Caco-2 (cell line): Measurements from ENCODE around the gene GRID2IP. TPM values are rescaled to one million over a fixed set of nuclear protein-coding genes. Genes with fewer than 3 reads are reported as not detected.
"Not testable (repeated sequence)": the region's sequence is repeated elsewhere in the genome, so short reads cannot be mapped to it uniquely, and the experiment has no call there.

Experiments
- BruUV-seq: library from RNA; stranded (reverse); fragments of 400-500 nt; replicated peaks from 2 replicates; lab custom pipeline; 2021; lab: Mats Ljungman, UMichigan
- CTCF ChIA-PET: fragments of 300-600 bp; sonication (Branson Sonifier 250); formaldehyde crosslinking; loops from one replicate; lab custom pipeline; 2022; ENCODE audit warnings: antibody characterized with exemption; lab: Charles Lee
- POLR2A ChIA-PET: fragments of 300-600 bp; sonication (Branson Sonifier 250); formaldehyde crosslinking; loops from one replicate; lab custom pipeline; 2022; ENCODE audit warnings: antibody characterized with exemption; lab: Charles Lee
- DNase-seq, 2 experiments: peaks; one replicate each; pipeline versions ENCODE4 v3.0.0 to v3.0.0-alpha.2; 2020 to 2022
- H3K27me3 ChIP-seq: replicated peaks from 2 replicates; pipeline ENCODE4 v1.6.0; 2011; ENCODE audit warnings: low read length; ENCODE audit not compliant: control insufficient read depth, insufficient read depth
- H3K36me3 ChIP-seq: 2 replicates; pipeline ENCODE4 v1.5.1; 2011; ENCODE audit warnings: low read length; ENCODE audit not compliant: control insufficient read depth, insufficient read depth
- H3K4me1 ChIP-seq: fragments of 250-450 bp; sonication (Bioruptor Pico); 2 replicates; pipeline ENCODE4 v1.5.1; 2020; ENCODE audit warnings: mild to moderate bottlenecking
- H3K4me3 ChIP-seq: 2 replicates; pipeline ENCODE4 v1.5.1; 2011; ENCODE audit warnings: low read depth, mild to moderate bottlenecking, control low read depth, low read length
- H3K9me3 ChIP-seq: fragments of 250-450 bp; sonication (Bioruptor Pico); 2 replicates; pipeline ENCODE4 v1.5.1; 2020; ENCODE audit warnings: mild to moderate bottlenecking, moderate library complexity
- H3K27ac Mint-ChIP-seq: one replicate; pipeline ENCODE4 v1.8.0; 2022; ENCODE audit warnings: mixed read lengths; ENCODE audit not compliant: unreplicated experiment
- H3K27me3 Mint-ChIP-seq: one replicate; pipeline ENCODE4 v1.8.0; 2022; ENCODE audit warnings: mixed read lengths; ENCODE audit not compliant: insufficient read depth, unreplicated experiment
- H3K36me3 Mint-ChIP-seq: one replicate; pipeline ENCODE4 v1.8.0; 2022; ENCODE audit warnings: mild to moderate bottlenecking, mixed read lengths; ENCODE audit not compliant: insufficient read depth, unreplicated experiment
- H3K4me1 Mint-ChIP-seq: one replicate; pipeline ENCODE4 v1.8.0; 2022; ENCODE audit warnings: low read depth, mixed read lengths; ENCODE audit not compliant: unreplicated experiment
- H3K4me3 Mint-ChIP-seq: one replicate; pipeline ENCODE4 v1.8.0; 2022; ENCODE audit warnings: mild to moderate bottlenecking, moderate library complexity, mixed read lengths; ENCODE audit not compliant: unreplicated experiment
- H3K9me3 Mint-ChIP-seq: one replicate; pipeline ENCODE4 v1.8.0; 2022; ENCODE audit warnings: mixed read lengths; ENCODE audit not compliant: unreplicated experiment
- intact Hi-C: fragments of 100-400 bp; cut with micrococcal nuclease; formaldehyde crosslinking; loops from one replicate; pipeline ENCODE4 v1.10.0; 2022; ENCODE audit not compliant: unreplicated experiment
- total RNA-seq: library from RNA; stranded (reverse); gene quantifications from 2 replicates; pipeline ENCODE4 v1.2.3, GENCODE V29; 2022
- TF ChIP-seq, protein P1 (sequence below), 2 experiments: fragments of 200-600 bp in 1 of 2; IDR thresholded peaks; 1 replicate in 1 of 2; 2 replicates in 1 of 2; pipeline versions ENCODE4 v1.5.1 to v1.8.0; 2011 to 2022; ENCODE audit warnings: antibody characterized with exemption in 1 of 2, control low read depth in 1 of 2, inconsistent platforms in 1 of 2, low read depth in 1 of 2, low read length in 1 of 2, mild to moderate bottlenecking in 1 of 2, moderate library complexity in 1 of 2; ENCODE audit not compliant: insufficient read depth in 1 of 2, severe bottlenecking in 1 of 2, unreplicated experiment in 1 of 2

The GRID2IP gene
- total RNA-seq, 1 experiment from 2014 or later: 0.95 TPM

DNA sequence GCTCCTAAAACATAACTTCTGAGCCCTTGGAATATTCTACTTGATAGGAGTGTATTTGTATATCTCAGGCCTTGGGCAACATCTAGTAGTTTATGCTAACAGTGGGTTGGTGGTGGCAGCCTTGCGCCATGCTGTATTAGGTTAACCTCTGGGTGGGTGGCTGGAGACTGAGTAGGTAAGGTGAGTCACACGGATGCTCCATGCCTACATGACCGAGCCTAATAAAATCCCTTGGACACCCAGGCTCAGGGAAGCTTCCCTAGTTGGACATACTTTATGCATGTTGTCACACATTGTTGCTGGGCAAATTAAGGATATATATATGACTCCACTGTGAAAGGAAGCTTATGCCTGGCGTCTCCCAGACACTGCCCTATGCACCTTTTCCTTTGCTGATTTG lies 97.5 kb downstream of the GRID2IP start:
- intact Hi-C loops: no loop called here
- Mint-ChIP-seq H3K27ac (no peak overlapping the region), H3K4me1 (peaks cover 7% of the 10 kb centered on the region), H3K27me3 (no peaks in the 10 kb centered on the region), H3K36me3 (peaks cover 2% of the 10 kb centered on the region), H3K4me3 (no peak overlapping the region), H3K9me3 (no peaks in the 10 kb centered on the region)
- Histone ChIP-seq H3K36me3 (no peaks in the 10 kb centered on the region), H3K27me3 (no peaks in the 10 kb centered on the region), H3K4me3 (no peak overlapping the region), H3K4me1 (no peaks in the 10 kb centered on the region), H3K9me3 (no peaks in the 10 kb centered on the region)
- no peak for DNase-seq
- ChIA-PET POLR2A (no interaction called here), CTCF (no interaction called here)
- no TSS peak for BruUV-seq
- TF ChIP-seq, protein P1, sequence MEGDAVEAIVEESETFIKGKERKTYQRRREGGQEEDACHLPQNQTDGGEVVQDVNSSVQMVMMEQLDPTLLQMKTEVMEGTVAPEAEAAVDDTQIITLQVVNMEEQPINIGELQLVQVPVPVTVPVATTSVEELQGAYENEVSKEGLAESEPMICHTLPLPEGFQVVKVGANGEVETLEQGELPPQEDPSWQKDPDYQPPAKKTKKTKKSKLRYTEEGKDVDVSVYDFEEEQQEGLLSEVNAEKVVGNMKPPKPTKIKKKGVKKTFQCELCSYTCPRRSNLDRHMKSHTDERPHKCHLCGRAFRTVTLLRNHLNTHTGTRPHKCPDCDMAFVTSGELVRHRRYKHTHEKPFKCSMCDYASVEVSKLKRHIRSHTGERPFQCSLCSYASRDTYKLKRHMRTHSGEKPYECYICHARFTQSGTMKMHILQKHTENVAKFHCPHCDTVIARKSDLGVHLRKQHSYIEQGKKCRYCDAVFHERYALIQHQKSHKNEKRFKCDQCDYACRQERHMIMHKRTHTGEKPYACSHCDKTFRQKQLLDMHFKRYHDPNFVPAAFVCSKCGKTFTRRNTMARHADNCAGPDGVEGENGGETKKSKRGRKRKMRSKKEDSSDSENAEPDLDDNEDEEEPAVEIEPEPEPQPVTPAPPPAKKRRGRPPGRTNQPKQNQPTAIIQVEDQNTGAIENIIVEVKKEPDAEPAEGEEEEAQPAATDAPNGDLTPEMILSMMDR (IDR thresholded peaks at IDR 0.05; ENCODE audit: insufficient read depth in 1 of 2, low read depth in 1 of 2, low read length in 1 of 2, severe bottlenecking in 1 of 2, unreplicated experiment in 1 of 2): no peak

DNA sequence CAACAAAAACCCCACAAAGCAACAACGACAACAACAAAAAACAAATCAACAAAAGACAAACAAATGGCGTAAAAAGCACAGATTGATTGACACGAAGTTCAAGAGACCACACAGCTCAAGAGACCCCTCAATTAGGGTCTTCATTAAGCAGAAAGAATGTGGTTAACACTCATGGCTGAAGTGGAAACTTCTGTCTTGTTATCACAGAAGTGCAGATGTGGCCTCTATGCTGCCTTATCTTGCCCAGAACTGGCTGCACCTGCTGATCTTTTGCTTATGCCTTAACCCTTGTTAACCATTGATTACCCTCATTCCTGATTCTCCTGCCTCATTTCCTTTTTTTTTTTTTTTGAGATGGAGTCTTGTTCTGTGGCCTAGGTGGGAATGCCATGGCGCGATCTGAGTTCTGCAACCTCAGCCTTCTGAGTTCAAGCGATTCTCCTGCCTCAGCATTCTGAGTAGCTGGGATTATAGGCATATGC lies 100.0 kb downstream of the GRID2IP start:
- Mint-ChIP-seq H3K27ac (no peak overlapping the region), H3K4me3 (no peak overlapping the region), H3K4me1 (peaks cover 7% of the 10 kb centered on the region), H3K36me3 (peaks cover 18% of the 10 kb centered on the region), H3K27me3 (no peaks in the 10 kb centered on the region), H3K9me3 (no peaks in the 10 kb centered on the region)
- BruUV-seq: no TSS peak
- TF ChIP-seq, protein P1 (IDR thresholded peaks at IDR 0.05; ENCODE audit: insufficient read depth in 1 of 2, low read depth in 1 of 2, low read length in 1 of 2, severe bottlenecking in 1 of 2, unreplicated experiment in 1 of 2): no peak
- DNase-seq: no peak
- no peaks in the 10 kb centered on the region for H3K4me1 ChIP-seq
- H3K27me3 ChIP-seq: no peaks in the 10 kb centered on the region
- intact Hi-C loops: no loop called here
- ChIA-PET POLR2A (no interaction called here), CTCF (no interaction called here)
- no peaks in the 10 kb centered on the region for H3K9me3 ChIP-seq
- no peaks in the 10 kb centered on the region for H3K36me3 ChIP-seq
- H3K4me3 ChIP-seq: no peak overlapping the region

DNA sequence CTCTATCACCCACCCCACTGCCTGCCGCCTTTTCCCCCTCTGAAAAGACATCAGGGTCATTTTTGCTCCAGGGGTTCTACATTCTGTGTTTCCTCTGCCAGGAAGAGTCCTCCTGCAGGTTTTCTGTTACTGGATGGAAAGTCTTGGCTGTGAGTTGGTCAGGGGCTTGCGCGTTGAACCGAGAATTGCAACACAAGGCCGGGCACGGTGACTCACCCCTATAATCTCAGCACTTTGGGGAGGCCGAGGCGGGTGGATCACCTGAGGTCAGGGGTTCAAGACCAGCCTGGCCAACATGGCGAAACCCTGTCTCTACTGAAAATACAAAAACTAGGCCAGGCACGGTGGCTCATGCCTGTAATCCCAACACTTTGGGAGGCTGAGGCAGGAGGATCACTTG lies 100.7 kb downstream of the GRID2IP start:
- DNase-seq, POLR2A ChIA-PET, intact Hi-C loops, H3K27ac Mint-ChIP-seq, BruUV-seq, H3K36me3 ChIP-seq, CTCF ChIA-PET, H3K27me3 ChIP-seq, H3K27me3 Mint-ChIP-seq, H3K9me3 ChIP-seq, H3K4me3 Mint-ChIP-seq, H3K9me3 Mint-ChIP-seq, H3K4me3 ChIP-seq, H3K4me1 ChIP-seq: not testable (repeated sequence)
- H3K36me3 Mint-ChIP-seq: peaks cover 18% of the 10 kb centered on the region
- peaks cover 12% of the 10 kb centered on the region for H3K4me1 Mint-ChIP-seq

DNA sequence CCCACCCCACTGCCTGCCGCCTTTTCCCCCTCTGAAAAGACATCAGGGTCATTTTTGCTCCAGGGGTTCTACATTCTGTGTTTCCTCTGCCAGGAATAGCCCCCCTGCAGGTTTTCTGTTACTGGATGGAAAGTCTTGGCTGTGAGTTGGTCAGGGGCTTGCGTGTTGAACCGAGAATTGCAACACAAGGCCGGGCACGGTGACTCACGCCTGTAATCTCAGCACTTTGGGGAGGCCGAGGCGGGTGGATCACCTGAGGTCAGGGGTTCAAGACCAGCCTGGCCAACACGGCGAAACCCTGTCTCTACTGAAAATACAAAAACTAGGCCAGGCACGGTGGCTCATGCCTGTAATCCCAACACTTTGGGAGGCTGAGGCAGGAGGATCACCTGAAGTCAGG lies 101.4 kb downstream of the GRID2IP start:
- DNase-seq, H3K4me3 ChIP-seq, BruUV-seq, H3K4me1 ChIP-seq, H3K27me3 Mint-ChIP-seq, H3K9me3 ChIP-seq, POLR2A ChIA-PET, H3K36me3 ChIP-seq, H3K27ac Mint-ChIP-seq, H3K9me3 Mint-ChIP-seq, H3K4me3 Mint-ChIP-seq, H3K27me3 ChIP-seq, CTCF ChIA-PET, intact Hi-C loops: not testable (repeated sequence)
- H3K36me3 Mint-ChIP-seq: peaks cover 25% of the 10 kb centered on the region
- peaks cover 16% of the 10 kb centered on the region for H3K4me1 Mint-ChIP-seq
